ENCODE measurements around the gene CNOT2.

DNA sequence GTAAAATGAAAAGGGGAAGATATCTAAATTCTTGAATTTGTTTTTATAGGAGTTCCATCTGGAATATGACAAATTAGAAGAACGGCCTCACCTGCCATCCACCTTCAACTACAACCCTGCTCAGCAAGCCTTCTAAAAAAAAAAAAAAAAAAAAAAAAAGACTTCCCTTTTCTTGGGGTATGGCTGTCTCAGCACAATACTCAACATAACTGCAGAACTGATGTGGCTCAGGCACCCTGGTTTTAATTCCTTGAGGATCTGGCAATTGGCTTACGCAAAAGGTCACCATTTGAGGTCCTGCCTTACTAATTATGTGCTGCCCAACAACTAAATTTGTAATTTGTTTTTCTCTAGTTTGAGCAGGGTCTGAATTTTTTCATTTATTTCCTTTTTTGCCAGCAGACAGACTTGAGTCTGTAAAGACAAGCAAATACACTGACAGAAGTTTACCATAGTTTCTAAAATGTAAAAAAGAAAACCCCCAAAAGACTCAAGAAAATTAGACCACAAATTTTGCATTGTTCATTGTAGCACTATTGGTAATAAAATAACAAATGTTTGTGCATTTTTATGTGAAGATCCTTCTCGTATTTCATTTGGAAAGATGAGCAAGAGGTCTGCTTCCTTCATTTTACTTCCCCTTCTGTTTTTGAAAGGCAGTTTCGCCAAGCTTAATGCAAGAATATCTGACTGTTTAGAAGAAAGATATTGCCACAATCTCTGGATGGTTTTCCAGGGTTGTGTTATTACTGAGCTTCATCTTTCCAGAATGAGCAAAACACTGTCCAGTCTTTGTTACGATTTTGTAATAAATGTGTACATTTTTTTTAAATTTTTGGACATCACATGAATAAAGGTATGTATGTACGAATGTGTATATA lies 110.8 kb downstream of the CNOT2 start:
- TF ChIP-seq POLR2AphosphoS5 (IDR thresholded peaks at IDR 0.05) (no peak), POLR2A (IDR thresholded peaks at IDR 0.05) (no peak)
- TF ChIP-seq, protein P1, sequence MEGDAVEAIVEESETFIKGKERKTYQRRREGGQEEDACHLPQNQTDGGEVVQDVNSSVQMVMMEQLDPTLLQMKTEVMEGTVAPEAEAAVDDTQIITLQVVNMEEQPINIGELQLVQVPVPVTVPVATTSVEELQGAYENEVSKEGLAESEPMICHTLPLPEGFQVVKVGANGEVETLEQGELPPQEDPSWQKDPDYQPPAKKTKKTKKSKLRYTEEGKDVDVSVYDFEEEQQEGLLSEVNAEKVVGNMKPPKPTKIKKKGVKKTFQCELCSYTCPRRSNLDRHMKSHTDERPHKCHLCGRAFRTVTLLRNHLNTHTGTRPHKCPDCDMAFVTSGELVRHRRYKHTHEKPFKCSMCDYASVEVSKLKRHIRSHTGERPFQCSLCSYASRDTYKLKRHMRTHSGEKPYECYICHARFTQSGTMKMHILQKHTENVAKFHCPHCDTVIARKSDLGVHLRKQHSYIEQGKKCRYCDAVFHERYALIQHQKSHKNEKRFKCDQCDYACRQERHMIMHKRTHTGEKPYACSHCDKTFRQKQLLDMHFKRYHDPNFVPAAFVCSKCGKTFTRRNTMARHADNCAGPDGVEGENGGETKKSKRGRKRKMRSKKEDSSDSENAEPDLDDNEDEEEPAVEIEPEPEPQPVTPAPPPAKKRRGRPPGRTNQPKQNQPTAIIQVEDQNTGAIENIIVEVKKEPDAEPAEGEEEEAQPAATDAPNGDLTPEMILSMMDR (IDR thresholded peaks at IDR 0.05): no peak
